CD4-positive, alpha-beta T cell treated with Interleukin-17A for 1 hour (primary cell): Measurements from ENCODE around the gene NAA15.
"Not testable (repeated sequence)": the region's sequence is repeated elsewhere in the genome, so short reads cannot be mapped to it uniquely, and the experiment has no call there.

Source experiments
- DNase-seq: peaks from one replicate; pipeline ENCODE4 v3.0.0-alpha.2; 2020

NAA15 gene

DNA sequence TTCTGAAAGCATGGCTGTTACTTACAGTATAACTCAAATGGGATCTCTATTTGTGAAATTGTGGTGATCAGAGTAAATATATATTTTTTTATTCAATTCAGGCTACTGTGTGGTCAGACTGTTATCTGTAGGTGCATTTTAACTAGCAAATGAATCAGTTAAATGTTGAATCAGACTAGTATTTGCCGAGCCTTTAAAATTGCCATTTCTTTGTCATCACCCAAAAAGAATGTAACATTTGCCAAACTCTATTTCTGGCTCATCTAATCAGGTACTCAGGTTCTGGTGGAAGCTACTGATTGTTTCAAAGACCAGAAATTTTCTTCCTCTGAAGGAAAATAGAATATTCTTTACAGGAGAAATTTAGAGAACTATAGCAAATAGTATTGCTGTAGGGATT is 1.8 kb upstream of the NAA15 start:
- no peak for DNase-seq

DNA sequence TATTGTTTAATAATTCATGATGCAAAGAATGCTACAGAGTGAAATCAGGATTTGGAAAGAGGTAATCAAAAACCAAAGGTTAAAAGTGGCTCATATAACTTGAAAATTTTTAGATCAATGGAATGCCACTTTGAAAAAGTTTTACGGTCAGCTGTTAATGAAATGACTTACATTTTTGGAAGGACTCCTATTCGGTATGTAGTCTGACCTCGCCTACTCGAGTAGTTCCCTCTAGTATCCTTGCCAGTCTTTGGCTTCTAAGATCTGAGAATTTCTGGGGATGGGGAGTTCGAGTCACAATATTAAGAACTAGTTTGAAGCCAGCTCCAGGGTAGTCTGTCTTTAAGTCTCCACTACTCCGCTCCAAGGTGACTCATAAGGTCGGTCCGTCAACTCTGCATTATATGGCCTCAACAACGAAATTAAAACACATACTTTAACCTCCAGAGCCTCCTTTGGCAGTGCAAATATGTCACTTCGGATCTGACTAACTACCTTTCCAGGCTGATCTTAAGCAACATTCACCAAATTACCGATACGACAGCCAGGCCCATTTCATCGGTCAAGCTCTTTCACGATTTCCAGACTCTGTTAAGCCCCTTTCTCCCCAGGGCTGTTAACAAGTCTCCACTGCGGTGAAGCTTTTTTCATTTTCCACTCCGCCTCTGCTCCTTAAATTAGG is 733 bp upstream of the NAA15 start:
- peak; percentile 42 for DNase-seq

DNA sequence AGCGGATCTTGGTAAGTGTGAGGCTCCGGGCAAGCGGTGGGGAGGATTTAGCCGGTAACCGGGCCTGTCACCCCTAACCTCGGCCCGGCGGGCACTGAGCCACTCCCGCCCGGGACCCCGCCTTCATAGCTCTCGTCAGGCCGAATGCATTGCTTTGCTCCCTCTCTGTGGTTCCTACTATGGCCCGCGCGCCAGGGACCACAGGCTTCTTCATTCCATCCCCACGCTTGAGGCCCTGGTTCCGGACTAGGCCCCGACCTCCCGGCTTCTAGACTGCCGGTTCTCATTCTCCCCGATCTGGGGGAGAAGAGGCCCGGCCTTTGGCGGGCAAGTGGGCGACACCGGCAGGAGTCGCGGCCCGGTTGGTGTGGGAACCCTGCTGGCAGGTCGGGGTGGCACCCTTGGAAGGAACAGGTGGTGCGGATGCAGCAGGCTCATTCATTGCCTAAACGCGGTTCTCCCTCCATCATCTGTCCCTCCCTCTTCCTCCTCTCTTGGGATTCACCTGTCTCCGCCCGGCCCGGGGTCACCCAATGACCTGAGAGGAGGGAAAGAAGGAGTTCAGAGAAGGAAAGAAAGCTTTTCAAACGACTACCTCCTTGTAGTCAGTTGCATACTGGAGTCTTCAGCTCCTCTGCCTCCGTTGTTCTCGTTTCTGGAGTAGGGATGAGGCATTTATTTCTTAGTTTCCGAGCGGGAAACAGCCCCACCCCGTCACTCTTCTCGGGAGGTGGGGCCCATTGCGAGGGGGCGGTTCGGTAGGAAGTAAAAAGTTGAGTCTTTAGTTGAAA is 711 bp downstream of the NAA15 start, which contains the start of gene NDUFC1:
Gene NDUFC1, minus strand, starts transcription at position 657 of the 791 bp plus-strand sequence. CDS start 6,679 bp downstream, outside the sequence.
- peak; percentile 74 for DNase-seq

- no peak for DNase-seq
Measured at GRCh38 chr4:139304920-139305319, 3.6 kb downstream of the NAA15 start.

DNA sequence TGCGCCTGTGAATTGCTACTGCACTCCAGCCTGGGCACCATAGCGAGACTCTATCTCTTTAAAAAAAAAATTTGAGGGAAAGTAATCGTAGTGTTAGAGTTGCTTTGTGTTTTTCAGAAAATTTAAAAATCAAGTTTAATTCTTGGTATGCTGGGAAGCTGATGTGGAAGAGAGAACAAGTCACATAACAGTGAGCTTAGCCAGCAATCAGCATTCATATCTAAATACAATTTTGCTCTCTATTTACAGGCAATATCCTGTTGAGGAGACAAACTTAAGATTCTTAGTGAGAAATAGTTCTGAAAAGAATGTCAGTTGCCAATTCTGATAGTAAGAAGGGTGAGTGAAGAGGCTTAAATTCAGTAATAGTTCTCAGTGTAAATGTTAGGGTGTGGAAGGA is 10.6 kb downstream of the NAA15 start:
- DNase-seq = no peak

DNA sequence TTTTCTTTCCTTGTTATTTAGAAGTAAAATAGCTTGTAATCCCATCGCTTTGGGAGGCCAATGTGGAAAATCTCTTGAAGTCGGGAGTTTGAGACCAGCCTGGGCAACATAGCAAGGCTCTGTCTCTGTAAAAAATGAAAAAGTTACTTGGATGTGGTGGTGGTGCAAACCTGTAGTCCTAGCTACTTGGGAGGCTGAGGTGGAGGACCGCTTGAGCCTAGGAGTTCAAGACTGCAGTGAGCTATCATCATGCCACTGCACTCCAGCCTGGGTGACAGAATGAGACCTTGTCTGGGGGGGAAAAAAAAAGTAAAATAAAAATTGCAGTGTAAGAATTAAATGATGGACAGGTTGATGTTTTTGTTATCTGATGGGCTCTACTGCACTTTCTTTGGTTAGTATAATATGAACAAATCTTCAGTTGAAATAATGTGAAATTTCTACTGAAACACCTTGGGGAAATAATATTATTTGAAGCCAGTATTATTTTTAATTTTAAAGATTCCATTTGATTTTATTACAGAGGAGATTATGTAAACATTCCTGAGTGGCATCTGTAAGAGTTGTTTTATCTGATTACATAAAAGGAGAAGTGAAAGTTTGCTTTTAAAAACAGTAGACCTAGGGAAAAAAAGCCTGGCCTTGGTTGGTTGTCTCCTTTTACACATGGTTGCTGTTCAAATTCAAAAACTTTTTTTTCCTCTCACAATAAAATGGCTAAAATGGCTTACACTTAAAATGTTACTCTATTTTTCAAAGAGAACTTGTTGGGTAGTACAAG is 11.4 kb downstream of the NAA15 start:
- DNase-seq = no peak

DNA sequence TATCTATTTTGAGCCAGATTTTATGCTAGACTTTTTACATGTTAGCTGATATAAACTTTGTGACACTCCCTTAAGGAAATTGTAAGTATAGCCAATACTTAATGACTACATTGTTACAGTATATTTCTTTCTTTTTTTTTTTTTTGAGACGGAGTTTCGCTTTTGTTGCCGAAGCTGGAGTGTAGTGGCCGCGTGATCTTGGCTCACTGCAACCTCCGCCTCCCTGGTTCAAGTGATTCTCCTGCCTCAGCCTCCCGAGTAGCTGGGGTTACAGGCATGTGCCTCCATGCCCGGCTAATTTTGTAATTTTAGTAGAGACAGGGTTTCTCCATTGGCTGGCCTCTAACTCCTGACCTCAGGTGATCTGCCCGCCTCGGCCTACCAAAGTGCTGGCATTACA is 12.1 kb downstream of the NAA15 start:
- DNase-seq = not testable (repeated sequence)

GRCh38 chr4:139314047-139314800 is 12.9 kb downstream of the NAA15 start:
- DNase-seq = peak; percentile 51

GRCh38 chr4:139315221-139315675 is 13.9 kb downstream of the NAA15 start:
- DNase-seq = no peak

DNA sequence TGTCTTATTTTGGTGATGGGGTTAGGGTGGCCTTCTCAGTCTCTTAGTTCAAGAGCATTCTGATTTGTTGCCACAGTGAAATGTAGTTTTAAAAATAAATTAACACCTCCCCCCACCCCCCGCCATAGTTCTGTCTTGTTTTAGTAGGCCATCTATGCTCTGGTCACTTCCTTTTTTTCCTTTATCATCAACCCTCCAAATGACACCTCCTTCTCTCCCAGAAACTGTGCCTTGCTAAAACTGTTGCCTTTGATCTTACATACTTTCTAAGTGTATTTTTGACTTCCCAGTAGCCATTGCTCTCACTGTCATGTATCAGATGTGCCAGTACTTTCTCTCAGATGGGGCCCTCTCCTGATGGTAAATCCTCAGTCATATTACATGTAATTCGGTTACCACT is 15.4 kb downstream of the NAA15 start:
- DNase-seq = no peak

DNA sequence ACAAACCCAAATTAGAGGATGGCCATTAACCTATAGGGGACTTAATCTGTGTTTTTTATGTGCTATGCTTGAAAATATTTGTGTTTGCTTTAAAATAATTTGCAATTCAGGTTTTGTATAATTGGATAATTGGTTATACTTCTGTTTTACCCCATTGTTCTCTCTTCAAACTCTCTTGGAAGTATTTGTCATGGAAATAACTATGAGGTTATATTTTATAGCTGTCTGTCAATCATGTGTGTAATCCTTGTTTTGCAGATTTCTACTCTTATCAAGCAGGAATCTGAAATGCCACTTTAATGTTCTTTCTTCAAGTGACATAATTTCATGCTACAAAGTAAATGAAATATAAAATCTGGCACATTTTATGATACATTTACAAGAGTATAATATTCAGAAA is 16.3 kb downstream of the NAA15 start:
- no peak for DNase-seq

GRCh38 chr4:139319571-139319970 is 18.3 kb downstream of the NAA15 start:
- no peak for DNase-seq

GRCh38 chr4:139322070-139322469 is 20.8 kb downstream of the NAA15 start:
- not testable (repeated sequence) for DNase-seq

GRCh38 chr4:139322541-139322940 is 21.2 kb downstream of the NAA15 start:
- not testable (repeated sequence) for DNase-seq

GRCh38 chr4:139324620-139325019 is 23.3 kb downstream of the NAA15 start:
- DNase-seq = no peak

DNA sequence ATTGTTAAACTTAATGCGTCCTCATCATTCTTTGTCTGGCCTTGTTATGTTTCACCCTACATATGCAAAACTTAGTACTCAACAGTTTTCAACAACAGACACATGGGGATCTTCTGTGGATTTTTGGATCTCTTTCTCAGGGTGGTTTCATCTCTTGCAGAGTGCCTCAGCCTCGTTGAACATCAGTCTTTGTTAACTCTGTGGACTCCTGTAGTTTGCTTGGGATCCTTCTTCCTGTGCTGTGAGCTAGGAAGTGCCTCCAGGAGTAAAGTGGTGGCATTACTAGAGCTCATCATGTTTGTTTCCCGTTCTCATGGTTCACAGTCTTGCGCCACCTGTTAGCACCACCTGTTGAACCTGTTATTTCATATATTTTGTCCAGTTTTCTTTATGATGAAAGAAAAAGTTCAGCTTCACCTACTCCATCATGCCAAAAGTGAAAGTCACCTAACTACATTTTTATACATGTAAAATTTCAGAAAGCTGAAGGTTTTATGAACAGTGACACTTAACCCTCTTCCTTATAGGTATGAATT is 28.4 kb downstream of the NAA15 start:
- no peak for DNase-seq

GRCh38 chr4:139330283-139330682 is 29.0 kb downstream of the NAA15 start:
- DNase-seq = no peak

GRCh38 chr4:139331185-139331584 is 29.9 kb downstream of the NAA15 start:
- no peak for DNase-seq

DNA sequence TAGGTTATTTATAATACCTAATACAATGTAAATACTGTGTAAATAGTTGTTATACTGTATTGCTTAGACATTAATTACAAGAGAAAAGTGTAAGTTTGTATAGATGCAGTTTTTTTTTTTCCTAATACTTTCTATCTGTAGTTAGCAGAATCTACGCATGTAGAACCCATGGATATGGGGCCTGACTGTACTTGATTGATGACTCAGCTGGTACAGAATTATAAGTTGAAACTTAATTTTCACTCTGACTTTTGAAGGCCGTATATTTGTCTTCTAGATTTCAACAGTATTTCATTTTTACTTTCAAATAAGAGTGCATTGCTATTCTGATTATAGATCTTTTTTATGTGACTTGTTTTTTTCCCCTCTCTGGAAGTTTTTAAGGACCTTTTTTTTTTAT is 31.7 kb downstream of the NAA15 start:
- DNase-seq = no peak

DNA sequence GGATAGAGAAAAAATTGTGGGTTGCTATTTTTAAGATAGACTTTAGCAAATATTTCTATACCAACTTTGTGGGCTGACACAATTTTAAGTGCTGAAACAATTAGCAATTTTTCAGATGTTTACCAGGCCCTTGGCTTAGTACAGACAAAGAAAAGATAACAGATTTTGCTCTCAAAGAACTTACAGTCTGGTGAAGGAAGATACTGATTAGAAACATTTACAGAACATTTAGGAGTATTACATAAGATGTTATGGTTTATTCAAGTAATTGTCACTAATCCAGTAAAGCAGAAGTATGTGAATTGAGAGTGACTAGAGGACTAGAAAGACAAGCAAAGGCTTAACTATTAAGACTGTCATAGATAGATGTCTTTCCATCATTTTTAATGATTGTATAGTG is 36.3 kb downstream of the NAA15 start:
- no peak for DNase-seq

GRCh38 chr4:139361301-139361700 is 60.0 kb downstream of the NAA15 start:
- no peak for DNase-seq

DNA sequence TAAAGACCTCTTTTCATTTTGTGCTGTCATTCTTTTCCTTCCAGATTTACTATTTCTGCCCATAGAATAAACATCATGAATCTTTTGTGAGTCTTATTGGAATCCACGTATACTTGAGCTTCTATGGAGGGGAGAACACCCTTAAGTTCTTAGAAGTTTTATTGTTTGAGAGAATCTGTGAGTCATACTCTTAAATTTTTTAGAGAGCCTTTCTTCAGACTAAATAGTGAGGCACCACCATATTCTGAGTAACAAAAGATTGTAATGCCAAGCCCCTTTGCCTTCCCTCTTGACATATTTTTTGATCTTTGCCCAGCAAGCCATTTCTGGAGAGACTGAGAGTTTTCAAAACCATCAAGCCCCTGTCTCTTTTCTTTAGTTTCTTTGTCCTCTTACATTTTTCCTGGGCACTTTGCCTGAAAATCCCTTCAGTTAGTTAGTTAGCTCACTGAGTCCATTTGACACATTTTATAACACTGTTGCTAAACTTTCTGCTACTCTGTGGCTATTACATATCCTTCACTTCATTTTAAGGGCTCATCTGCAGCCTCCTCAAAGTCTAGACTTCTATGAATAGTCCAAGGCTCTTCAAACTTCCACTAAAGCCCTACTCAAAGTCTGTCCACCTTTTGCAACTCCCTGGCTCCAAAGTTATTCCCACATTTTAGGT is 66.3 kb downstream of the NAA15 start:
- no peak for DNase-seq
